Progenitor cell of endocrine pancreas (in vitro differentiated cells): ENCODE data around the gene WASF2. TPM values are rescaled to one million over a fixed set of nuclear protein-coding genes. Genes with fewer than 3 reads are reported as not detected.

Experiments used
- DNase-seq: peaks from one replicate; pipeline ENCODE4 v3.0.0; 2021; ENCODE audit warnings: low spot score; ENCODE audit not compliant: unreplicated experiment
- H3K27ac Mint-ChIP-seq: 2 replicates; pipeline ENCODE4 v1.8.0; 2021; ENCODE audit warnings: mild to moderate bottlenecking, moderate library complexity, mixed read lengths
- H3K27me3 Mint-ChIP-seq: 2 replicates; pipeline ENCODE4 v1.8.0; 2021; ENCODE audit warnings: mixed read lengths
- H3K36me3 Mint-ChIP-seq: 2 replicates; pipeline ENCODE4 v1.8.0; 2022; ENCODE audit warnings: mixed read lengths; ENCODE audit not compliant: insufficient read depth
- H3K4me1 Mint-ChIP-seq: 2 replicates; pipeline ENCODE4 v1.8.0; 2021; ENCODE audit warnings: low read depth, mixed read lengths
- H3K4me3 Mint-ChIP-seq: 2 replicates; pipeline ENCODE4 v1.8.0; 2021; ENCODE audit warnings: low read depth, mild to moderate bottlenecking, moderate library complexity, mixed read lengths
- H3K9me3 Mint-ChIP-seq: 2 replicates; pipeline ENCODE4 v1.8.0; 2021; ENCODE audit warnings: low read depth, mixed read lengths
- CTCF ChIP-seq: fragments of 200-600 bp; sonication (generic); IDR thresholded peaks from one replicate; pipeline ENCODE4 v1.5.0; 2021; ENCODE audit warnings: antibody characterized with exemption, mild to moderate bottlenecking; ENCODE audit not compliant: unreplicated experiment
- total RNA-seq: library from RNA; stranded (reverse); gene quantifications from 2 replicates; pipeline ENCODE4 v1.2.1, GENCODE V29; 2021

WASF2 gene
- total RNA-seq, 1 donor from 2014 or later: 76.9 TPM

- DNase-seq: no peak
- Mint-ChIP-seq H3K4me3 (no peak overlapping the region), H3K4me1 (peaks cover 20% of the 10 kb centered on the region), H3K36me3 (peaks cover 5% of the 10 kb centered on the region), H3K27ac (peak overlapping the region; percentile 90), H3K27me3 (no peaks in the 10 kb centered on the region), H3K9me3 (no peaks in the 10 kb centered on the region)
- no peak for TF ChIP-seq CTCF
Measured at GRCh38 chr1:27427816-27428315, 62.1 kb downstream of the WASF2 start.

- H3K27ac Mint-ChIP-seq: no peak overlapping the region
Measured at GRCh38 chr1:27427329-27427728, 62.6 kb downstream of the WASF2 start.

GRCh38 chr1:27423709-27424108 lies 66.3 kb downstream of the WASF2 start:
- no peak overlapping the region for H3K27ac Mint-ChIP-seq
- peaks cover 17% of the 10 kb centered on the region for H3K4me1 Mint-ChIP-seq
- no peaks in the 10 kb centered on the region for H3K27me3 Mint-ChIP-seq
- peaks cover 7% of the 10 kb centered on the region for H3K36me3 Mint-ChIP-seq
- no peak for DNase-seq
- no peak overlapping the region for H3K4me3 Mint-ChIP-seq
- TF ChIP-seq CTCF: no peak
- no peaks in the 10 kb centered on the region for H3K9me3 Mint-ChIP-seq

More at GRCh38 chr1:27427329-27427728, 62.6 kb downstream of the WASF2 start:
- Mint-ChIP-seq H3K36me3 (peaks cover 5% of the 10 kb centered on the region), H3K9me3 (no peaks in the 10 kb centered on the region), H3K4me3 (no peak overlapping the region), H3K27me3 (no peaks in the 10 kb centered on the region), H3K4me1 (peaks cover 20% of the 10 kb centered on the region)
- no peak for DNase-seq
- TF ChIP-seq CTCF: no peak

- DNase-seq: no peak
- Mint-ChIP-seq H3K4me3 (no peak overlapping the region), H3K27me3 (no peaks in the 10 kb centered on the region), H3K9me3 (no peaks in the 10 kb centered on the region), H3K36me3 (peaks cover 21% of the 10 kb centered on the region), H3K27ac (peak overlapping the region; percentile 76), H3K4me1 (peaks cover 33% of the 10 kb centered on the region)
- no peak for TF ChIP-seq CTCF
Measured at GRCh38 chr1:27418326-27419185, 71.4 kb downstream of the WASF2 start.

GRCh38 chr1:27417713-27418112 lies 72.3 kb downstream of the WASF2 start:
- Mint-ChIP-seq H3K27me3 (no peaks in the 10 kb centered on the region), H3K4me1 (peaks cover 33% of the 10 kb centered on the region), H3K27ac (peak overlapping the region; percentile 76)

More at GRCh38 chr1:27417713-27418112, 72.3 kb downstream of the WASF2 start:
- no peak for DNase-seq
- H3K36me3 Mint-ChIP-seq: peaks cover 27% of the 10 kb centered on the region
- no peaks in the 10 kb centered on the region for H3K9me3 Mint-ChIP-seq
- no peak for TF ChIP-seq CTCF
- no peak overlapping the region for H3K4me3 Mint-ChIP-seq
